ENCODE data around the gene WDR88. TPM values are rescaled to one million over a fixed set of nuclear protein-coding genes. Genes with fewer than 3 reads are reported as not detected.

The WDR88 gene
- total RNA-seq, 2 experiments from 2014 or later, result 0.38 TPM; not detected in 1

DNA sequence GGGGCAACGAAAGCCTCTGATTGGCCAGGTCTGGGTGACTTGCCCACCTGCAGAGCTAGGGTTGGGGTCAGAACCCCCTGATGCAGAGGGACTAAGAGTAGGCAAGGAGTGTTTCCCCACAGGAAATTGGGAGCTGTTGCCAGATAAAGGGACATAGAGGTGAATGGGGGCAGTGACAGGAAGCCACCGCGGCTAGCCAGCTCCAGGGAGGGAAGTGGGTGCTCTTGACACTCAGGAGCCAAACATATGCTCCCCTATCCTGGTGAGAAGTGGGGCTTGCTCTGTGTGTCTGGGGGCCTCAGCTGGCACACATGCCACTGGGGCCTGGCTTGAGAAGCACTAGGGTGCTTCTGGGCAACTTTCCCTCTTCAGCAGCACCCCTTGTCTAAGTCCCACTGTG lies 26.0 kb downstream of the WDR88 start:
- no TSS peak for BruUV-seq (replicated peaks)

DNA sequence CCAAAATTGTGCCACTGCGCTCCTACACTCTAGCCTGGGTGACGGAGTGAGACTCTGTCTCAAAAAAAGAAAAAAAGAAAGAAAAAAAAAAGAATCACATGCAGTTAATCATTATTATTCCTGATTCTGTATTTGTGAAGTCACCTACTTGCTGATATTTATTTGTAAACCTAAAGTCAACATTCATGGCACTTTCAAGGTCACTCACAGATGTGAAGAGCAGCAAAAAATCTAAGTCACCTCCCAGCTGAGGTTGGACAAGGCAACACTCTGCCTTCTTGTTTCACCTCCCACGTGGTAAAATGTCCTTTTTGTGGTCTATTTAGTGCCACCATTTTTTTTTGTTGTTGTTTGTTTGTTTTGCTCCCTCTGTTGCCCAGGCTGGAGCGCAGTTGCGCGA lies 26.5 kb downstream of the WDR88 start:
- H3K27ac ChIP-seq (ENCODE audit: low read depth, low read length, poor library complexity, severe bottlenecking), result no peak overlapping the region
- no TSS peak for BruUV-seq (replicated peaks)
- H3K36me3 ChIP-seq (ENCODE audit: insufficient read depth, low read length), result no peaks in the 10 kb centered on the region
- CTCF ChIA-PET (ENCODE audit: unreplicated experiment), result no interaction called here
- intact Hi-C loops (cut with micrococcal nuclease; ENCODE audit: unreplicated experiment), result no loop called here
- no peaks in the 10 kb centered on the region for H3K9me3 ChIP-seq (ENCODE audit: low read length)
- H3K4me2 ChIP-seq (ENCODE audit: low read length), result no peak overlapping the region
- H4K20me1 ChIP-seq (ENCODE audit: insufficient read depth, low read length), result no peaks in the 10 kb centered on the region
- TF ChIP-seq, protein P1, sequence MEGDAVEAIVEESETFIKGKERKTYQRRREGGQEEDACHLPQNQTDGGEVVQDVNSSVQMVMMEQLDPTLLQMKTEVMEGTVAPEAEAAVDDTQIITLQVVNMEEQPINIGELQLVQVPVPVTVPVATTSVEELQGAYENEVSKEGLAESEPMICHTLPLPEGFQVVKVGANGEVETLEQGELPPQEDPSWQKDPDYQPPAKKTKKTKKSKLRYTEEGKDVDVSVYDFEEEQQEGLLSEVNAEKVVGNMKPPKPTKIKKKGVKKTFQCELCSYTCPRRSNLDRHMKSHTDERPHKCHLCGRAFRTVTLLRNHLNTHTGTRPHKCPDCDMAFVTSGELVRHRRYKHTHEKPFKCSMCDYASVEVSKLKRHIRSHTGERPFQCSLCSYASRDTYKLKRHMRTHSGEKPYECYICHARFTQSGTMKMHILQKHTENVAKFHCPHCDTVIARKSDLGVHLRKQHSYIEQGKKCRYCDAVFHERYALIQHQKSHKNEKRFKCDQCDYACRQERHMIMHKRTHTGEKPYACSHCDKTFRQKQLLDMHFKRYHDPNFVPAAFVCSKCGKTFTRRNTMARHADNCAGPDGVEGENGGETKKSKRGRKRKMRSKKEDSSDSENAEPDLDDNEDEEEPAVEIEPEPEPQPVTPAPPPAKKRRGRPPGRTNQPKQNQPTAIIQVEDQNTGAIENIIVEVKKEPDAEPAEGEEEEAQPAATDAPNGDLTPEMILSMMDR (conservative IDR thresholded peaks at IDR 0.05; ENCODE audit: low read length), result no peak
- no peak for TF ChIP-seq EZH2phosphoT487 (IDR thresholded peaks at IDR 0.05; ENCODE audit: borderline replicate concordance, low read depth, low read length)
- H3K9me2 ChIP-seq (ENCODE audit: insufficient read depth, low read length), result no peaks in the 10 kb centered on the region
- H2AFZ ChIP-seq (ENCODE audit: low read length), result no peak overlapping the region
- no peak overlapping the region for H3K4me3 ChIP-seq (ENCODE audit: low read depth, low read length, poor library complexity, severe bottlenecking)
- POLR2A ChIA-PET, result no interaction called here
- DNase-seq (ENCODE audit: low spot score), result no peak
- no peaks in the 10 kb centered on the region for H3K79me2 ChIP-seq (ENCODE audit: insufficient read depth, low read depth, low read length)
- H3K4me1 ChIP-seq (ENCODE audit: insufficient read depth, low read length, poor library complexity, severe bottlenecking), result peaks cover 7% of the 10 kb centered on the region

More for the DNA sequence above, 26.0 kb downstream of the WDR88 start:
- no peaks in the 10 kb centered on the region for H4K20me1 ChIP-seq (ENCODE audit: insufficient read depth, low read length)
- no peaks in the 10 kb centered on the region for H3K9me2 ChIP-seq (ENCODE audit: insufficient read depth, low read length)
- no peaks in the 10 kb centered on the region for H3K79me2 ChIP-seq (ENCODE audit: insufficient read depth, low read depth, low read length)
- no peak for DNase-seq (ENCODE audit: low spot score)
- H3K4me1 ChIP-seq (ENCODE audit: insufficient read depth, low read length, poor library complexity, severe bottlenecking), result peaks cover 7% of the 10 kb centered on the region
- no peaks in the 10 kb centered on the region for H3K9me3 ChIP-seq (ENCODE audit: low read length)
- no peak overlapping the region for H2AFZ ChIP-seq (ENCODE audit: low read length)
- POLR2A ChIA-PET, result no interaction called here
- H3K27ac ChIP-seq (ENCODE audit: low read depth, low read length, poor library complexity, severe bottlenecking), result no peak overlapping the region
- H3K4me2 ChIP-seq (ENCODE audit: low read length), result no peak overlapping the region
- no peak overlapping the region for H3K4me3 ChIP-seq (ENCODE audit: low read depth, low read length, poor library complexity, severe bottlenecking)
- CTCF ChIA-PET (ENCODE audit: unreplicated experiment), result no interaction called here
- H3K36me3 ChIP-seq (ENCODE audit: insufficient read depth, low read length), result no peaks in the 10 kb centered on the region
- TF ChIP-seq, protein P1 (conservative IDR thresholded peaks at IDR 0.05; ENCODE audit: low read length), result no peak
- TF ChIP-seq EZH2phosphoT487 (IDR thresholded peaks at IDR 0.05; ENCODE audit: borderline replicate concordance, low read depth, low read length), result no peak
- intact Hi-C loops (cut with micrococcal nuclease; ENCODE audit: unreplicated experiment), result no loop called here

DNA sequence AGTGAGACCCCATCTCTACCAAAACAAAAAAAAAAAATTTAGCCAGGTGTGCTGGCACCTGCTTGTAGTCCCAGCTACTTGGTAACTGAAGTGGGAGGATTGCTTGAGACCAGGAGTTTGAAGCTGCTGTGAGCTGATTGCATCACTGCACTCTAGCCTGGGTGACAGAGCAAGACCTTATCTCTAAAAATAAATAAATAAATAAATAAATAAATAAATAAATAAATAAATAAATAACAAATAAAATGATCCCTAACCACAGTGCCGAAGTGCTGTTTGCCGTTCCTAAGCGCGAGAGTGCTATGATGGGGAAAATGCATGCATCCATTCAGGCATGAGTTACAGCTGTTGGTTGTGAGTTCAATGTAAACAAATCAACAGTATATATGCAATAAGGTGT lies 27.2 kb downstream of the WDR88 start:
- Histone ChIP-seq H3K4me2 (ENCODE audit: low read length) (no peak overlapping the region), H3K36me3 (ENCODE audit: insufficient read depth, low read length) (no peaks in the 10 kb centered on the region), H3K9me2 (ENCODE audit: insufficient read depth, low read length) (no peaks in the 10 kb centered on the region), H3K4me1 (ENCODE audit: insufficient read depth, low read length, poor library complexity, severe bottlenecking) (peaks cover 7% of the 10 kb centered on the region), H3K27ac (ENCODE audit: low read depth, low read length, poor library complexity, severe bottlenecking) (no peak overlapping the region), H2AFZ (ENCODE audit: low read length) (no peak overlapping the region), H3K4me3 (ENCODE audit: low read depth, low read length, poor library complexity, severe bottlenecking) (no peak overlapping the region), H3K9me3 (ENCODE audit: low read length) (no peaks in the 10 kb centered on the region), H3K79me2 (ENCODE audit: insufficient read depth, low read depth, low read length) (no peaks in the 10 kb centered on the region), H4K20me1 (ENCODE audit: insufficient read depth, low read length) (no peaks in the 10 kb centered on the region)
- TF ChIP-seq EZH2phosphoT487 (IDR thresholded peaks at IDR 0.05; ENCODE audit: borderline replicate concordance, low read depth, low read length), result no peak
- TF ChIP-seq, protein P1 (conservative IDR thresholded peaks at IDR 0.05; ENCODE audit: low read length), result no peak
- POLR2A ChIA-PET, result no interaction called here
- BruUV-seq (replicated peaks), result no TSS peak
- CTCF ChIA-PET (ENCODE audit: unreplicated experiment), result no interaction called here
- DNase-seq (ENCODE audit: low spot score), result no peak
- intact Hi-C loops (cut with micrococcal nuclease; ENCODE audit: unreplicated experiment), result no loop called here

All from OCI-LY7 (cell line).